Mesenchymal stem cell (in vitro differentiated cells and primary cell): Measurements from ENCODE around the gene DOCK2.

ENCODE experiments used
- DNase-seq: peaks from one replicate; pipeline ENCODE4 v3.0.0-alpha.2; 2013
- H2AFZ ChIP-seq: one replicate; pipeline ENCODE4 v1.6.1; 2013; ENCODE audit warnings: low read depth, mild to moderate bottlenecking, control low read depth, inconsistent platforms, low read length, moderate library complexity
- H2AK5ac ChIP-seq: 2 replicates; pipeline ENCODE4 v1.6.1; 2013; ENCODE audit warnings: low read length, moderate library complexity, mild to moderate bottlenecking, inconsistent platforms; ENCODE audit not compliant: severe bottlenecking
- H2BK120ac ChIP-seq: one replicate; pipeline ENCODE4 v1.6.1; 2013; ENCODE audit warnings: low read depth, mild to moderate bottlenecking, inconsistent platforms, low read length, moderate library complexity
- H2BK12ac ChIP-seq, 2 experiments: one replicate each; pipeline ENCODE4 v1.6.1; 2013; ENCODE audit warnings: inconsistent platforms in 2 of 2, low read length in 2 of 2, mild to moderate bottlenecking in 2 of 2, moderate library complexity in 2 of 2, control low read depth in 1 of 2
- H2BK15ac ChIP-seq: one replicate; pipeline ENCODE4 v1.6.1; 2013; ENCODE audit warnings: mild to moderate bottlenecking, low read depth, inconsistent platforms; ENCODE audit not compliant: poor library complexity, severe bottlenecking
- H2BK5ac ChIP-seq: 2 replicates; pipeline ENCODE4 v1.6.1; 2013; ENCODE audit warnings: low read depth, mild to moderate bottlenecking, low read length, control low read depth, inconsistent platforms; ENCODE audit not compliant: poor library complexity, severe bottlenecking
- H3K14ac ChIP-seq, 2 experiments: one replicate each; pipeline ENCODE4 v1.6.1; 2013; ENCODE audit warnings: inconsistent platforms in 2 of 2, low read length in 2 of 2, control low read depth in 1 of 2, mild to moderate bottlenecking in 1 of 2, moderate library complexity in 1 of 2
- H3K18ac ChIP-seq, 2 experiments: one replicate each; pipeline ENCODE4 v1.6.1; 2013; ENCODE audit warnings: inconsistent platforms in 2 of 2, low read length in 2 of 2, control low read depth in 1 of 2, low read depth in 1 of 2, mild to moderate bottlenecking in 1 of 2
- H3K23ac ChIP-seq, 2 experiments: one replicate each; pipeline ENCODE4 v1.6.1; 2013; ENCODE audit warnings: inconsistent platforms in 2 of 2, low read length in 2 of 2, mild to moderate bottlenecking in 2 of 2, moderate library complexity in 2 of 2, control low read depth in 1 of 2
- H3K27ac ChIP-seq: 2 replicates; pipeline ENCODE4 v1.5.1; 2013; ENCODE audit warnings: mild to moderate bottlenecking, moderate library complexity, low read length, control low read depth, inconsistent platforms; ENCODE audit not compliant: poor library complexity, severe bottlenecking
- H3K27me3 ChIP-seq, 2 experiments: 2 replicates each; pipeline versions ENCODE4 v1.6.1 to v1.7.0; 2013; ENCODE audit warnings: low read length in 2 of 2, mild to moderate bottlenecking in 2 of 2, moderate library complexity in 2 of 2, control low read depth in 1 of 2, inconsistent platforms in 1 of 2; ENCODE audit not compliant: control insufficient read depth in 1 of 2, insufficient read depth in 1 of 2
- H3K36me3 ChIP-seq, 2 experiments: 2 replicates each; pipeline versions ENCODE4 v1.6.1 to v1.7.0; 2013; ENCODE audit warnings: low read length in 2 of 2, control low read depth in 1 of 2, inconsistent platforms in 1 of 2, low read depth in 1 of 2, mild to moderate bottlenecking in 1 of 2; ENCODE audit not compliant: insufficient read depth in 2 of 2, control insufficient read depth in 1 of 2
- H3K4ac ChIP-seq, 2 experiments: one replicate each; pipeline ENCODE4 v1.6.1; 2013; ENCODE audit warnings: inconsistent platforms in 2 of 2, low read length in 2 of 2, mild to moderate bottlenecking in 2 of 2, moderate library complexity in 2 of 2, control low read depth in 1 of 2, low read depth in 1 of 2
- H3K4me1 ChIP-seq: 2 replicates; pipeline ENCODE4 v1.6.1; 2013; ENCODE audit warnings: low read depth, low read length, control low read depth; ENCODE audit not compliant: control insufficient read depth, insufficient read depth
- H3K4me2 ChIP-seq: 2 replicates; pipeline ENCODE4 v1.6.1; 2013; ENCODE audit warnings: low read length, mild to moderate bottlenecking, inconsistent platforms; ENCODE audit not compliant: poor library complexity, severe bottlenecking
- H3K4me3 ChIP-seq, 2 experiments: 2 replicates each; pipeline versions ENCODE4 v1.5.1 to v1.7.0; 2013; ENCODE audit warnings: low read length in 2 of 2, mild to moderate bottlenecking in 2 of 2, control low read depth in 1 of 2, low read depth in 1 of 2; ENCODE audit not compliant: insufficient read depth in 1 of 2
- H3K79me1 ChIP-seq: replicated peaks from 2 replicates; pipeline ENCODE4 v1.6.1; 2013; ENCODE audit warnings: mild to moderate bottlenecking, control low read depth, low read length, inconsistent platforms; ENCODE audit not compliant: poor library complexity, severe bottlenecking
- H3K9ac ChIP-seq: 2 replicates; pipeline ENCODE4 v1.7.0; 2013; ENCODE audit warnings: mild to moderate bottlenecking, low read length, moderate library complexity
- H3K9me3 ChIP-seq: 2 replicates; pipeline ENCODE4 v1.7.0; 2013; ENCODE audit warnings: mild to moderate bottlenecking, low read length; ENCODE audit not compliant: control insufficient read depth
- H4K8ac ChIP-seq: one replicate; pipeline ENCODE4 v1.6.1; 2013; ENCODE audit warnings: inconsistent platforms, mild to moderate bottlenecking, low read length, moderate library complexity
- H4K91ac ChIP-seq: one replicate; pipeline ENCODE4 v1.6.1; 2013; ENCODE audit warnings: mild to moderate bottlenecking, low read length, inconsistent platforms
- WGBS: methylation state at CpG from one replicate; pipeline ENCODE4 v1.1.7; 2013; ENCODE audit warnings: mixed read lengths; 5-methylcytosine and 5-hydroxymethylcytosine counted together

The DOCK2 gene

GRCh38 chr5:169918228-169918627 is 281.2 kb downstream of the DOCK2 start:
- H3K27me3 ChIP-seq: no peaks in the 10 kb centered on the region
- no peak for DNase-seq
- H3K27ac ChIP-seq: no peak overlapping the region
- H2BK12ac ChIP-seq: no peak overlapping the region
- H3K9me3 ChIP-seq: no peaks in the 10 kb centered on the region
- H4K91ac ChIP-seq: no peak overlapping the region
- H3K4me1 ChIP-seq: peaks cover 4% of the 10 kb centered on the region
- H3K36me3 ChIP-seq: peaks cover 0 to 2% of the 10 kb centered on the region in 2 experiments
- H3K4me2 ChIP-seq: no peak overlapping the region
- H2BK120ac ChIP-seq: no peak overlapping the region
- H3K79me1 ChIP-seq: peaks cover 4% of the 10 kb centered on the region
- H3K23ac ChIP-seq: no peak overlapping the region
- no peak overlapping the region for H2AFZ ChIP-seq
- no peak overlapping the region for H3K4ac ChIP-seq
- H4K8ac ChIP-seq: no peak overlapping the region
- no peak overlapping the region for H3K14ac ChIP-seq
- H2BK15ac ChIP-seq: no peak overlapping the region
- no peak overlapping the region for H3K18ac ChIP-seq
- no peak overlapping the region for H3K9ac ChIP-seq
- H2AK5ac ChIP-seq: no peak overlapping the region
- WGBS: 75% methylated on average over 1 of the region's 2 CpGs
- no peak overlapping the region for H2BK5ac ChIP-seq
- no peak overlapping the region for H3K4me3 ChIP-seq

- Histone ChIP-seq H3K4me3 (no peak overlapping the region), H3K27me3 (no peaks in the 10 kb centered on the region), H3K9me3 (no peaks in the 10 kb centered on the region), H3K4ac (no peak overlapping the region), H3K18ac (no peak overlapping the region), H2BK120ac (no peak overlapping the region), H3K4me2 (no peak overlapping the region), H3K36me3 (peaks cover 0 to 2% of the 10 kb centered on the region in 2 experiments), H3K23ac (no peak overlapping the region), H2BK5ac (no peak overlapping the region), H2AFZ (no peak overlapping the region), H3K4me1 (no peaks in the 10 kb centered on the region), H4K8ac (no peak overlapping the region), H2AK5ac (no peak overlapping the region), H3K27ac (no peak overlapping the region), H3K14ac (no peak overlapping the region), H3K9ac (no peak overlapping the region), H3K79me1 (peaks cover 4% of the 10 kb centered on the region), H2BK15ac (no peak overlapping the region), H4K91ac (no peak overlapping the region), H2BK12ac (no peak overlapping the region)
- DNase-seq: no peak
- WGBS: 94% methylated on average over 2 of the region's 3 CpGs
These were observed 283.4 kb downstream of the DOCK2 start for GRCh38 chr5:169920474-169920873.

GRCh38 chr5:169921384-169921783 is 284.3 kb downstream of the DOCK2 start:
- WGBS: no CpG with 5 or more reads among the region's 3 CpGs
- Histone ChIP-seq H3K79me1 (peaks cover 1% of the 10 kb centered on the region), H3K14ac (no peak overlapping the region), H2BK15ac (no peak overlapping the region), H4K8ac (no peak overlapping the region), H2AK5ac (no peak overlapping the region), H3K4me2 (no peak overlapping the region), H3K4me1 (peaks cover 1% of the 10 kb centered on the region), H3K27me3 (no peaks in the 10 kb centered on the region), H3K36me3 (peaks cover 0 to 10% of the 10 kb centered on the region in 2 experiments), H3K4me3 (no peak overlapping the region), H3K23ac (no peak overlapping the region), H2AFZ (no peak overlapping the region), H3K4ac (no peak overlapping the region), H3K27ac (no peak overlapping the region), H3K18ac (no peak overlapping the region), H3K9me3 (no peaks in the 10 kb centered on the region), H2BK120ac (no peak overlapping the region), H3K9ac (no peak overlapping the region), H4K91ac (no peak overlapping the region), H2BK5ac (no peak overlapping the region), H2BK12ac (no peak overlapping the region)
- no peak for DNase-seq

GRCh38 chr5:169921949-169922348 is 284.9 kb downstream of the DOCK2 start:
- no peak overlapping the region for H2AFZ ChIP-seq
- H3K4me2 ChIP-seq: no peak overlapping the region
- H2BK5ac ChIP-seq: no peak overlapping the region
- H3K9ac ChIP-seq: no peak overlapping the region
- no peaks in the 10 kb centered on the region for H3K27me3 ChIP-seq
- DNase-seq: no peak
- H3K14ac ChIP-seq: no peak overlapping the region
- H3K4ac ChIP-seq: no peak overlapping the region
- no peak overlapping the region for H4K91ac ChIP-seq
- no peak overlapping the region for H3K4me3 ChIP-seq
- WGBS: 80% methylated on average over 1 of the region's 1 CpG
- peaks cover 0 to 10% of the 10 kb centered on the region in 2 experiments for H3K36me3 ChIP-seq
- no peak overlapping the region for H2BK120ac ChIP-seq
- no peak overlapping the region for H3K27ac ChIP-seq
- H2BK15ac ChIP-seq: no peak overlapping the region
- H2AK5ac ChIP-seq: no peak overlapping the region
- H3K23ac ChIP-seq: no peak overlapping the region
- H3K9me3 ChIP-seq: no peaks in the 10 kb centered on the region
- no peak overlapping the region for H3K18ac ChIP-seq
- H3K4me1 ChIP-seq: peaks cover 1% of the 10 kb centered on the region
- no peak overlapping the region for H4K8ac ChIP-seq
- no peak overlapping the region for H2BK12ac ChIP-seq
- peaks cover under 1% of the 10 kb centered on the region for H3K79me1 ChIP-seq
